Hepatocyte (in vitro differentiated cells): ENCODE measurements around the gene NHERF1.

Source experiments
- CTCF ChIP-seq: fragments of 200-600 bp; sonication (generic); IDR thresholded peaks from 2 replicates; pipeline ENCODE4 v1.5.1; 2016; ENCODE audit warnings: antibody characterized with exemption, mild to moderate bottlenecking; ENCODE audit not compliant: poor library complexity
- EZH2 ChIP-seq: fragments of 200-600 bp; sonication (generic); IDR thresholded peaks from 2 replicates; pipeline ENCODE4 v1.6.1; 2016; ENCODE audit warnings: antibody characterized with exemption, mild to moderate bottlenecking, borderline replicate concordance
- EZH2phosphoT487 ChIP-seq: fragments of 200-600 bp; sonication (generic); IDR thresholded peaks from one replicate; pipeline ENCODE4 v1.6.1; 2018; ENCODE audit warnings: antibody characterized with exemption, mild to moderate bottlenecking, low read depth, moderate library complexity; ENCODE audit not compliant: unreplicated experiment, severe bottlenecking

- TF ChIP-seq CTCF (no peak), EZH2phosphoT487 (no peak), EZH2 (no peak)
Observed at GRCh38 chr17:74778960-74779359, 30.5 kb downstream of the NHERF1 start.
